ENCODE measurements around the gene COG5. TPM values are rescaled to one million over a fixed set of nuclear protein-coding genes. Genes with fewer than 3 reads are reported as not detected.

Gene COG5
- total RNA-seq, 1 donor from 2014 or later: 29.5 TPM

DNA sequence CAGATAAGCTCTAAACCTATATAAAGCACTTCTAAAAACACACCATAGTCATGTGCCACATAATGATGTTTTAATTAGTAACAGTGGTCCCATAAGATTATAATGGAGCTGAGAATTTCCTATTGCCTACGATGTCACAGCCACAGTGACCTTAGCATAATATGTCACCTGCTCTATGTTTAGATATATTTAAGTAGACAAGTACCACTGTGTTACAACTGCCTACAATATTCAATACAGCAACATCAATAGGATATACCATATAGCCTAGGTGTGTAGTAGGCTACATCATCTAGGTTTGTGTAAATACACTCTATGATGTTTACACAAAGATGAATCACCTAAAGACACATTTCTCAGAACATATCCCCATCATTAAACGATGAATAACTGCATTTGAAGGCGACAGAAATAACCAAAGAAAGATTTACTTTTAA, 69.4 kb downstream of the COG5 start:
- Mint-ChIP-seq H3K27ac (ENCODE audit: unreplicated experiment) (no peak overlapping the region), H3K36me3 (ENCODE audit: unreplicated experiment) (no peaks in the 10 kb centered on the region), H3K9me3 (ENCODE audit: unreplicated experiment) (peaks cover 1% of the 10 kb centered on the region), H3K4me3 (ENCODE audit: unreplicated experiment) (no peak overlapping the region), H3K27me3 (ENCODE audit: unreplicated experiment) (no peaks in the 10 kb centered on the region), H3K4me1 (ENCODE audit: low read depth, unreplicated experiment) (peaks cover 2% of the 10 kb centered on the region)
- no peak for DNase-seq
- TF ChIP-seq, protein P1, sequence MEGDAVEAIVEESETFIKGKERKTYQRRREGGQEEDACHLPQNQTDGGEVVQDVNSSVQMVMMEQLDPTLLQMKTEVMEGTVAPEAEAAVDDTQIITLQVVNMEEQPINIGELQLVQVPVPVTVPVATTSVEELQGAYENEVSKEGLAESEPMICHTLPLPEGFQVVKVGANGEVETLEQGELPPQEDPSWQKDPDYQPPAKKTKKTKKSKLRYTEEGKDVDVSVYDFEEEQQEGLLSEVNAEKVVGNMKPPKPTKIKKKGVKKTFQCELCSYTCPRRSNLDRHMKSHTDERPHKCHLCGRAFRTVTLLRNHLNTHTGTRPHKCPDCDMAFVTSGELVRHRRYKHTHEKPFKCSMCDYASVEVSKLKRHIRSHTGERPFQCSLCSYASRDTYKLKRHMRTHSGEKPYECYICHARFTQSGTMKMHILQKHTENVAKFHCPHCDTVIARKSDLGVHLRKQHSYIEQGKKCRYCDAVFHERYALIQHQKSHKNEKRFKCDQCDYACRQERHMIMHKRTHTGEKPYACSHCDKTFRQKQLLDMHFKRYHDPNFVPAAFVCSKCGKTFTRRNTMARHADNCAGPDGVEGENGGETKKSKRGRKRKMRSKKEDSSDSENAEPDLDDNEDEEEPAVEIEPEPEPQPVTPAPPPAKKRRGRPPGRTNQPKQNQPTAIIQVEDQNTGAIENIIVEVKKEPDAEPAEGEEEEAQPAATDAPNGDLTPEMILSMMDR (IDR thresholded peaks at IDR 0.05; ENCODE audit: partially characterized antibody, unreplicated experiment): no peak

DNA sequence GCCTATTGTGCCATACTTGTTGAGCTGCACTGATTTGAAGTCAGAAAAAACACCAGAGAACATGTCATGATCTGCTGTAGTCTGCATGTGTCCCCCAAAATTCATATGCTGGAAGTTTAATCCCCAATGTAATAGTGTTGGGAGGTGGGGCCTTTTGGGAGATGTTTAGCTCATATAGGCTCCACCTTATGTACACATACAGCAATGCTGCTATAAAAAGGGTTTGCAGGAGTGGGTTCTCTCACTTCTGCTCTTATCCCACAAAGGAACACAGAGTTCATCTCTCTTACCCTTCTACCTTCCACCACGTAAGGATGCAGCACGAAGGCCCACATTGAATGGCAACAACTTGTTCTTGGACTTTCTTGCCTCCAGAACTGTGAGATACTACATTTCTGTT, 70.8 kb downstream of the COG5 start:
- H3K4me3 Mint-ChIP-seq (ENCODE audit: unreplicated experiment): no peak overlapping the region
- H3K27me3 Mint-ChIP-seq (ENCODE audit: unreplicated experiment): no peaks in the 10 kb centered on the region
- TF ChIP-seq, protein P1 (IDR thresholded peaks at IDR 0.05; ENCODE audit: partially characterized antibody, unreplicated experiment): no peak
- no peak overlapping the region for H3K27ac Mint-ChIP-seq (ENCODE audit: unreplicated experiment)
- DNase-seq: no peak
- H3K9me3 Mint-ChIP-seq (ENCODE audit: unreplicated experiment): peaks cover 1% of the 10 kb centered on the region
- peaks cover 2% of the 10 kb centered on the region for H3K4me1 Mint-ChIP-seq (ENCODE audit: low read depth, unreplicated experiment)
- no peaks in the 10 kb centered on the region for H3K36me3 Mint-ChIP-seq (ENCODE audit: unreplicated experiment)

DNA sequence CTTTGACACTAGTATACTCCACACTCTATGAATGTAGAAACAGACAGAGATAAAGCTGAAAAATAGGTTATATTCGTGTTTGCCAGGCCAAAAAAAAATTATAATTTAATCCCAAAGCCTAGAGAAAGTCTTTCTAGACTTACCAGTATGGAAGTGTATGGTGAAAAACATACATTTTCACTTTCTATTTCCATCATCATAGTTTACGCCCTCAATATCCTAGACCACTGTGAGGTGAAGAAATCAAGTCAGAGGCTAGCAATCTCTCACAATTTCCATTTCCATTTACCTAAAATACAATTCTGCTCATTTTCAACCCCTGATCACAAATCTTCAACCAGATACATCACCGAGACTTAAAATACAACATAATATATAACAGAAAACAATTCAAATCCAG, 77.7 kb downstream of the COG5 start:
- Mint-ChIP-seq H3K9me3 (ENCODE audit: unreplicated experiment) (no peaks in the 10 kb centered on the region), H3K36me3 (ENCODE audit: unreplicated experiment) (no peaks in the 10 kb centered on the region), H3K27me3 (ENCODE audit: unreplicated experiment) (no peaks in the 10 kb centered on the region), H3K27ac (ENCODE audit: unreplicated experiment) (no peak overlapping the region), H3K4me1 (ENCODE audit: low read depth, unreplicated experiment) (peaks cover 3% of the 10 kb centered on the region), H3K4me3 (ENCODE audit: unreplicated experiment) (no peak overlapping the region)
- no peak for DNase-seq
- TF ChIP-seq, protein P1 (IDR thresholded peaks at IDR 0.05; ENCODE audit: partially characterized antibody, unreplicated experiment): no peak

DNA sequence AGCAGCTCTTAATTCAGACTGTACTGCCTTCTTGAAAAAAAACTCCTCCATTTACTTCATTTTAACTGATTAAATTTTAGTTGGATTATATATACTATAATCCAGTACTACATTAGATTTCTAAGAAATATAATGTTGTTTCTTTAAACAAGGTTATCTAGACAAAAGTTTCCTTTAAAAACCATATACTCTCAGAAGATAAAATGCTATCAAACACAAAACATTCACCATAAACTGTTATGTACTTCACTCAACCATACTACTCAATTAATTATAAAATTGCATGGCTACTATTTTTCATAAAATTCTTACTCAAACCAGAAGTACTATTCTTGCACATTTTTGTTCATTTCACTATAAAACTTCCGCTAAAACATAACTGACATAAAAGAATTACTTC, 81.1 kb downstream of the COG5 start:
- TF ChIP-seq, protein P1 (IDR thresholded peaks at IDR 0.05; ENCODE audit: partially characterized antibody, unreplicated experiment): no peak
- no peak overlapping the region for H3K27ac Mint-ChIP-seq (ENCODE audit: unreplicated experiment)
- H3K27me3 Mint-ChIP-seq (ENCODE audit: unreplicated experiment): no peaks in the 10 kb centered on the region
- H3K4me1 Mint-ChIP-seq (ENCODE audit: low read depth, unreplicated experiment): peaks cover 3% of the 10 kb centered on the region
- DNase-seq: no peak
- H3K36me3 Mint-ChIP-seq (ENCODE audit: unreplicated experiment): no peaks in the 10 kb centered on the region
- no peaks in the 10 kb centered on the region for H3K9me3 Mint-ChIP-seq (ENCODE audit: unreplicated experiment)
- no peak overlapping the region for H3K4me3 Mint-ChIP-seq (ENCODE audit: unreplicated experiment)

DNA sequence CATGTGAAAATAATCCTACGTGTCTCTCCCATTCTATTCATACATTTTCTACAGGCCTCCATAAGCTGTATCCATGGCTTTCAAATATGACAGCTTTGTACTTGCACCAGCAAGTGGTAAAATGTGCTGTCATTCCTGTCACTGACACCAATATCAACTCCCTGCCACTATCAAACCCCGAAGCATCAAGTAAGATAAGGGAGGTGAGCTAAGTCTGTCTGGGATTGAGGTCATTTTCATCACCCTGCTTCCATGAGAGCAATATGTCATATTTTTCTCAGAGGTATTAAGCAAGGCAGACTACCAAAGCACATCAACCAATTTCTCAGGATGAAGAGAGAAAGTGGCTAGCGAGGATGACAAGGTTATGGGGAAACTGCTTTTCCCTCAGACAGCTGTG, 82.8 kb downstream of the COG5 start:
- H3K27ac Mint-ChIP-seq (ENCODE audit: unreplicated experiment): no peak overlapping the region
- H3K36me3 Mint-ChIP-seq (ENCODE audit: unreplicated experiment): no peaks in the 10 kb centered on the region
- peaks cover 3% of the 10 kb centered on the region for H3K4me1 Mint-ChIP-seq (ENCODE audit: low read depth, unreplicated experiment)
- TF ChIP-seq, protein P1 (IDR thresholded peaks at IDR 0.05; ENCODE audit: partially characterized antibody, unreplicated experiment): no peak
- no peaks in the 10 kb centered on the region for H3K27me3 Mint-ChIP-seq (ENCODE audit: unreplicated experiment)
- no peaks in the 10 kb centered on the region for H3K9me3 Mint-ChIP-seq (ENCODE audit: unreplicated experiment)
- DNase-seq: no peak
- H3K4me3 Mint-ChIP-seq (ENCODE audit: unreplicated experiment): no peak overlapping the region
